ENCODE data around the gene P2RX6.

GRCh38 chr22:21051145-21051830 lies 36.3 kb downstream of the P2RX6 start:
- TF ChIP-seq POLR2AphosphoS5 (IDR thresholded peaks at IDR 0.05; ENCODE audit: low read depth, low read length) (no peak), SIN3A (IDR thresholded peaks at IDR 0.05; ENCODE audit: borderline replicate concordance, insufficient read depth, low read length) (no peak), REST (IDR thresholded peaks at IDR 0.05; ENCODE audit: insufficient read depth in 1 of 2, low read depth in 2 of 2, low read length in 2 of 2) (no peak), TAF1 (IDR thresholded peaks at IDR 0.05; ENCODE audit: borderline replicate concordance, insufficient read depth, low read length) (no peak)
